Skeletal muscle tissue (tissue), 4 donors: ENCODE measurements around the gene POMGNT1. TPM values are rescaled to one million over a fixed set of nuclear protein-coding genes. Genes with fewer than 3 reads are reported as not detected.

Source experiments
- H3K27ac ChIP-seq: one replicate; pipeline ENCODE4 v1.7.0; 2013; ENCODE audit warnings: mild to moderate bottlenecking, low read depth, low read length, inconsistent platforms
- H3K27me3 ChIP-seq, 3 donors: one replicate each; pipeline ENCODE4 v1.7.0; 2013; ENCODE audit warnings: low read length in 3 of 3; ENCODE audit not compliant: control insufficient read depth in 3 of 3, insufficient read depth in 3 of 3
- H3K36me3 ChIP-seq, 3 donors: one replicate each; pipeline ENCODE4 v1.7.0; 2013; ENCODE audit warnings: low read length in 3 of 3; ENCODE audit not compliant: control insufficient read depth in 3 of 3, insufficient read depth in 3 of 3
- H3K4me1 ChIP-seq, 3 donors: one replicate each; pipeline ENCODE4 v1.7.0; 2013; ENCODE audit warnings: low read length in 3 of 3, mild to moderate bottlenecking in 3 of 3; ENCODE audit not compliant: control insufficient read depth in 3 of 3, insufficient read depth in 3 of 3
- H3K4me3 ChIP-seq, 3 donors: one replicate each; pipeline ENCODE4 v1.7.0; 2013; ENCODE audit warnings: low read length in 3 of 3
- H3K9ac ChIP-seq, 3 donors: one replicate each; pipeline ENCODE4 v1.7.0; 2013; ENCODE audit warnings: low read length in 3 of 3, mild to moderate bottlenecking in 3 of 3, moderate library complexity in 2 of 3, low read depth in 1 of 3
- H3K9me3 ChIP-seq, 3 donors: one replicate each; pipeline ENCODE4 v1.7.0; 2013; ENCODE audit warnings: low read length in 3 of 3; ENCODE audit not compliant: control insufficient read depth in 3 of 3
- total RNA-seq: library from RNA; depleted of rRNA; stranded (reverse); fragments of >200 nt; gene quantifications from one replicate; pipeline ENCODE4 v1.2.3, GENCODE V29; 2014
- donor health status: Osteomylitis.

The POMGNT1 gene
- total RNA-seq, 1 donor from 2014 or later: 23.5 TPM

- H3K27ac ChIP-seq: no peak overlapping the region
- no peaks in the 10 kb centered on the region for H3K9me3 ChIP-seq
- peaks cover 48 to 63% (median 62%) of the 10 kb centered on the region in 3 donors for H3K36me3 ChIP-seq
Measured at GRCh38 chr1:46194641-46195193, 3.5 kb downstream of the POMGNT1 start.

DNA sequence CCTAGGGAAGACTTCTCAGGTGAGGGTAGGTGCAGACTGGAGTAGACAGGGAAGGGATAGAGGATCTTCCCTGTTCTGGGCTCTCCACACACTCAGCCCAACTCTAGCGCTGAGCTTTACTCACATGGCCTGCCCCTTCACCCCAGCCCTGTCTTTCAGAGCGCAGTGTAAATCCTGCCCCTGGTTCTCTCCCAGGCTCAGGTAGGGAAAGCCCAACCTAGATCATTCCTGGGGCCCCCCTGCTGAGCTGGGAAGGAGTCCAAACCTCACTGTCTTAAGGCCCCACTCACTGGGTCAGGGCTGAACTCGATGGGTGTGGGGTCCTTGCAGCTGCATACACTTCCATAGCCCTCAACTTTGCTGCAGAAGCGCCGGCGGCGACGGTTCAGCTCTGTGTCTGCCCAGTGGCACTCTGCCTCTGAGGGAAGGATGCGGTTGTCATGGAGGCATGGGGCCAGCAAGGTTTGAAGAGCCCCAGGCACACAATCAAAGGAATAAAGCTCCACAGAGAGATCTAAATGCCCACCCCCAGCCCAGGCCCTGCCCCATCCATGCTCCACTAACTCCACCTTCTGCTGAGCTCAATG lies 4.2 kb downstream of the POMGNT1 start:
- Histone ChIP-seq H3K4me1 (peaks cover 15 to 21% (median 17%) of the 10 kb centered on the region in 3 donors), H3K9ac (no peak overlapping the region), H3K9me3 (no peaks in the 10 kb centered on the region), H3K4me3 (no peak overlapping the region), H3K36me3 (peaks cover 49 to 68% (median 66%) of the 10 kb centered on the region in 3 donors), H3K27ac (no peak overlapping the region), H3K27me3 (no peaks in the 10 kb centered on the region)

More at GRCh38 chr1:46194641-46195193, 3.5 kb downstream of the POMGNT1 start:
- peaks cover 15 to 21% (median 20%) of the 10 kb centered on the region in 3 donors for H3K4me1 ChIP-seq
- H3K27me3 ChIP-seq: no peaks in the 10 kb centered on the region
- no peak overlapping the region for H3K4me3 ChIP-seq
- peak overlapping the region in 1 of 3 donors; percentile 40 for H3K9ac ChIP-seq

GRCh38 chr1:46193285-46193684 lies 4.9 kb downstream of the POMGNT1 start:
- no peaks in the 10 kb centered on the region for H3K9me3 ChIP-seq
- peaks cover 52 to 76% (median 72%) of the 10 kb centered on the region in 3 donors for H3K36me3 ChIP-seq
- H3K27ac ChIP-seq: no peak overlapping the region

GRCh38 chr1:46192171-46192570 lies 6.1 kb downstream of the POMGNT1 start:
- no peak overlapping the region for H3K27ac ChIP-seq
- H3K9ac ChIP-seq: no peak overlapping the region
- H3K27me3 ChIP-seq: no peaks in the 10 kb centered on the region
- no peak overlapping the region for H3K4me3 ChIP-seq
- H3K9me3 ChIP-seq: no peaks in the 10 kb centered on the region
- peaks cover 5 to 11% (median 7%) of the 10 kb centered on the region in 3 donors for H3K4me1 ChIP-seq
- peaks cover 57 to 81% (median 75%) of the 10 kb centered on the region in 3 donors for H3K36me3 ChIP-seq

More at GRCh38 chr1:46193285-46193684, 4.9 kb downstream of the POMGNT1 start:
- H3K9ac ChIP-seq: no peak overlapping the region
- H3K27me3 ChIP-seq: no peaks in the 10 kb centered on the region
- no peak overlapping the region for H3K4me3 ChIP-seq
- H3K4me1 ChIP-seq: peaks cover 14 to 16% (median 15%) of the 10 kb centered on the region in 3 donors

DNA sequence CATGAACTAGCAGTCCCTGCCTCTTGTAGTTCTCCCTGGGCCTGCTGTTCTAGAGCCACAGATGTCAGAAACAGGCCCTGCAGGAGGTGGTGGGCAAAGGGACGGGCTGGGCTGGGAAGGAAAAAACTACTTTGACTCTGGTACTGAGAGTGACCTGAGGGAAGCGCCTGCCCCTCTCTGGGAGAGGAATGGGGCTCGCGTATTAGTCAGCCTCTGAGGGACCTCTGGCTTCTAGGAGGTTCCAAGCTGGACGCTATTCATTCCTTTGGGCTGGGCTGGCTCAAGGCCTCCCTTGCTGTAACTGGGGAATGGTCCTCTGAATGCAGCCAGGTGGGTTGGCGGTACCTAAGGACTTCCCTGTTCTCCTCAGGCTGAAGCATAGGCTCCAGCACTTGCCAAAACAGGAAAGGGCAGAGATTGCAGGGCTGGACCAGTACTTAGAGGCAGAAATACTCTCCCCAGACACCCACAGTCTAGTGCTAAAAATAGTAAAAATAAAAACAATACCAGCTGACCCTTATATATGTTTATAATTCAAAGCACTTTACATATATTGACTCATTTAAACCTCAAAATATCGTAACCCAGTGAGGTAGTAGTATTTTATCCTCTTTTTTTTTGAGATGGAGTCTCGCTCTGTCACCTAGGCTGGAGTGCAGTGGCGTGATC lies 7.1 kb downstream of the POMGNT1 start:
- peaks cover 0 to 5% (median 3%) of the 10 kb centered on the region in 3 donors for H3K4me1 ChIP-seq
- H3K9me3 ChIP-seq: no peaks in the 10 kb centered on the region
- no peak overlapping the region for H3K4me3 ChIP-seq
- H3K27me3 ChIP-seq: no peaks in the 10 kb centered on the region
- no peak overlapping the region for H3K9ac ChIP-seq
- H3K36me3 ChIP-seq: peaks cover 48 to 75% (median 71%) of the 10 kb centered on the region in 3 donors
- no peak overlapping the region for H3K27ac ChIP-seq

DNA sequence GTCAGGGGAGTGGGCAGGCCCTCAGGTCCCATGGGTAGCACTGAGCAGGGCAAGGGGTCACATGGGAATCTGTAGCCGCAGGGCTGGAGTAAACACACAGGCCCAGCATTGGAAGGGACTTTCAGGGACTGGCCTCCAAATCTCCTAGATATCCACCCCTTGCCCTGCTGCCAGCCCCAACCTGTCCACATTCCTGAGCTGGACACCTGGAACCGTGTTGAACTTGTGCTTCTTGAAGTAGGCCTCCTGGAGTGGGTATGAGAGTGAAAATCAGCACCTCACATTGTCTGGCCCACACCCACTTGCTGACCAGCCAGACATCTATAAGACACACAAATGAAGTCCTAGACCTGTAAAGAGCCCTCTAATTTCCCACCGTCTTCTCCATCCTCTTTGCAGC lies 7.7 kb downstream of the POMGNT1 start:
- H3K36me3 ChIP-seq: peaks cover 43 to 68% (median 65%) of the 10 kb centered on the region in 3 donors
- H3K9me3 ChIP-seq: no peaks in the 10 kb centered on the region
- H3K27me3 ChIP-seq: no peaks in the 10 kb centered on the region
- peaks cover 0 to 5% (median 3%) of the 10 kb centered on the region in 3 donors for H3K4me1 ChIP-seq
- no peak overlapping the region for H3K4me3 ChIP-seq
- no peak overlapping the region for H3K9ac ChIP-seq
- H3K27ac ChIP-seq: no peak overlapping the region

GRCh38 chr1:46188295-46189030 lies 9.8 kb downstream of the POMGNT1 start:
- H3K36me3 ChIP-seq: peaks cover 34 to 48% (median 45%) of the 10 kb centered on the region in 3 donors

DNA sequence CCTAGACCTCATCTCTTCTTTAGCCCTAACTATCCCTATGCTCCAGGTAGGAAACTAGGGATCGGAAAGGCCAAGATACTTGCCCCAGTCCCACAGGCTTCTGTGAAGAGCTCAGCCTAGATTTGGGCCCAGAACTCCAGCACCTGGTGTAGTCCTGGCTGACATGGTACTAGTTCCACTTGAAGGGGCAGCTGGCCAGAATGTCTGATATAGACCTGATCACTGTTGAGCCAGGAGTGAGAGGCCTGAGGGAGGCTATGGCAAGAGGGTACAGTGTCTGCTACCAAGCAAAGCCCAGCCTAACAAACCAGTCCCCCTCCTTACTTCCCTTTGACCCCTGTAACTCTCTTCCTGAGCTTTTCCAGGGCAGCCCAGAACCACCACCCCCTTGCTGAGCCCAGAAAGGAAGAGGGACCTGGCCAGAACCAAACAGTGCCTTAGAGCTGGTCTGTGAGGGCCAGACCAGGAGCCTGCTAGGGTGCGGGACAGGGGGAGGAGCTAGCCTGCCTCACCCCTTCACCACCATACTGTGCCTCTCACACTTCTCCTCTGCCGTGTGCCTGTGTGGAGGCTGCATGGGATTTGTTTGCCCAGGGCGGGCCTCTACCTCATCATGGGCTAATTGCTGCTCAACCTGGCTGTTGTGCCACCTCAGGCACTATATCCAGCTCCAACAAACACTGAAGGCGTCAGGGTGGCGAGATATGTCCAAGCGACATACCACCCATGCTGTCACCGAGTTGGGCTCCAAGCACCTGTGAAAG lies 10.9 kb downstream of the POMGNT1 start:
- Histone ChIP-seq H3K27ac (no peak overlapping the region), H3K36me3 (peaks cover 22 to 36% (median 34%) of the 10 kb centered on the region in 3 donors), H3K4me3 (no peak overlapping the region), H3K27me3 (no peaks in the 10 kb centered on the region), H3K9ac (peak overlapping the region in 2 of 3 donors; percentile 10 to 16), H3K4me1 (peaks cover 17 to 31% (median 21%) of the 10 kb centered on the region in 3 donors), H3K9me3 (no peaks in the 10 kb centered on the region)

More at GRCh38 chr1:46188295-46189030, 9.8 kb downstream of the POMGNT1 start:
- Histone ChIP-seq H3K4me3 (no peak overlapping the region), H3K27me3 (no peaks in the 10 kb centered on the region), H3K27ac (no peak overlapping the region), H3K9ac (peak overlapping the region in 1 of 3 donors; percentile 40), H3K9me3 (no peaks in the 10 kb centered on the region), H3K4me1 (peaks cover 7 to 20% (median 11%) of the 10 kb centered on the region in 3 donors)

GRCh38 chr1:46186076-46186475 lies 12.2 kb downstream of the POMGNT1 start:
- peaks cover 19 to 32% (median 21%) of the 10 kb centered on the region in 3 donors for H3K4me1 ChIP-seq
- H3K4me3 ChIP-seq: no peak overlapping the region

More at GRCh38 chr1:46186076-46186475, 12.2 kb downstream of the POMGNT1 start:
- peaks cover 15 to 27% (median 24%) of the 10 kb centered on the region in 3 donors for H3K36me3 ChIP-seq
- no peak overlapping the region for H3K27ac ChIP-seq
- peak overlapping the region in 1 of 3 donors; percentile 5 for H3K9ac ChIP-seq
- H3K9me3 ChIP-seq: no peaks in the 10 kb centered on the region
- H3K27me3 ChIP-seq: no peaks in the 10 kb centered on the region
